ENCODE data around the gene CXXC1. TPM values are rescaled to one million over a fixed set of nuclear protein-coding genes. Genes with fewer than 3 reads are reported as not detected.

Gene CXXC1
- total RNA-seq = 100 to 1,000 TPM in 1 of 2 donors, 10 to 100 TPM in 1; 93.1 to 102 TPM
- 65.0 TPM for polyA plus RNA-seq (2013, experiment 1 of 2)
- 62.4 TPM for polyA plus RNA-seq (2013, experiment 2 of 2)
- long read RNA-seq, experiment 1, partial matches to known transcripts = 9 of 23 reads
- long read RNA-seq, experiment 1, other reads (novel, unspliced or antisense) = 13 of 23 reads
- long read RNA-seq, experiment 2, transcript CXXC1-201 (15 exons, 2,936 nt) = major isoform, 67 of 118 reads
- long read RNA-seq, experiment 2, partial matches to known transcripts = 14 of 118 reads
- long read RNA-seq, experiment 2, other reads (novel, unspliced or antisense) = 32 of 118 reads
- long read RNA-seq, experiment 3, transcript CXXC1-202 (15 exons, 2,280 nt) = minor isoform, 8 of 390 reads
- long read RNA-seq, experiment 3, transcript CXXC1-201 (15 exons, 2,936 nt) = major isoform, 249 of 390 reads
- long read RNA-seq, experiment 3, partial matches to known transcripts = 9 of 390 reads
- long read RNA-seq, experiment 3, other reads (novel, unspliced or antisense) = 121 of 390 reads
- long read RNA-seq, experiment 4, transcript CXXC1-201 (15 exons, 2,936 nt) = major isoform, 24 of 34 reads
- long read RNA-seq, experiment 4, partial matches to known transcripts = 5 of 34 reads
- long read RNA-seq, experiment 4, other reads (novel, unspliced or antisense) = 4 of 34 reads

DNA sequence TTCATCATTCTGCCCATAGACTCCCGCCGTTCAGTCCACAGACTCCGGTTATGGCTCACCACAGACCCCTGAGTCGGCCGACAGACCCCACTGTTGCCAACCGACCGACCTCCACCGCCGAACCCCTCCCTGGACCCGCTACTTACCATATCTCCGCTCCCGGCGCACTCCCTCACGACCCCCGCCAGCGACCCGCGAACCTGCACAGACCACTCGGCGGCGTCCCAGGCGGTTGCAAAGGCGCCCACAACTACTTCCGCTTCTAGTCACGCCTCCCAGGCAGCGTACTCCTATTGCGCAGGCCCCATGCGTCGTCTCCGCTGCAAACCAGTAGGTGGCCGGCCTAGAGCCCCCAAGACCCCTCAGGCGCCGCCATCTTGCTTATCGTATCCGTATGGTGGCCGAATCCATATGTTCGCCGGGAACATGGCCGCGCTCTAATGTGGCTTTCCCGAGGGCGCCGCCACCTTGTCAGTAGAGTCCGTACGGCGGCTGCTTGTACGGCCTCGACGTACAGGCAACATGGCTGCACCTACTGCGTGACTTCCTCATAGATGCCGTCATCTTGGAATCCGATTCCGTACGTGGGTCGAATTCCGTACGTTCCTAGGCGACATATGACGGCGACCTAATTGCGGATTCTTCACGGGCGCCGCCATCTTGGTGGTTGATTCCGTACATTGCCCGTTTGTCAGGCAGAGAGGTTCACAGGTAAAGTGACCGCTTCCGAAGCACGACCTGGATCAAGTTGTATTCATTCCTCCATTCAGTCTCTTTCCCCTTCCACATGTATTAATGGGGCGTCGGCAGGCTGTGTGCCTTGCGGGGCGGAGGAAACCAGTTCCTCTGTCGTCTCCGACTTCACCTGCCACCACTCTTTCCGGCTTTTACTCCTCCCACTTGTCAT is at the start of gene CXXC1:
Gene CXXC1, minus strand, starts transcription at position 252 of the 907 bp plus-strand sequence. Its CDS starts 103 bp downstream, at position 149.
- H3K4me3 Mint-ChIP-seq = peak within 1 kb of the TSS; percentile 96
- peaks cover 11% of the 10 kb centered on the region for H3K36me3 ChIP-seq (ENCODE audit: control insufficient read depth, insufficient read depth, low read length)
- DNase-seq = peak; percentile 99
- H3K9me3 Mint-ChIP-seq = no peaks in the 10 kb centered on the region
- WGBS, 2 experiments (ENCODE audit: insufficient coverage in 1 of 2, insufficient read length in 1 of 2) = 0 to 1% methylated on average over 57 to 76 of the region's 76 CpGs
- H3K4me1 ChIP-seq (ENCODE audit: control insufficient read depth, insufficient read depth, low read length) = no peaks in the 10 kb centered on the region
- peak within 1 kb of the TSS; percentile 98 for H3K27ac Mint-ChIP-seq
- H3K27me3 ChIP-seq (ENCODE audit: control insufficient read depth, insufficient read depth, low read length, poor library complexity, severe bottlenecking) = no peaks in the 10 kb centered on the region
- H3K27me3 Mint-ChIP-seq (ENCODE audit: insufficient read depth) = peaks cover 5% of the 10 kb centered on the region
- peaks cover 18% of the 10 kb centered on the region for H3K4me1 Mint-ChIP-seq
- TF ChIP-seq, protein P1, sequence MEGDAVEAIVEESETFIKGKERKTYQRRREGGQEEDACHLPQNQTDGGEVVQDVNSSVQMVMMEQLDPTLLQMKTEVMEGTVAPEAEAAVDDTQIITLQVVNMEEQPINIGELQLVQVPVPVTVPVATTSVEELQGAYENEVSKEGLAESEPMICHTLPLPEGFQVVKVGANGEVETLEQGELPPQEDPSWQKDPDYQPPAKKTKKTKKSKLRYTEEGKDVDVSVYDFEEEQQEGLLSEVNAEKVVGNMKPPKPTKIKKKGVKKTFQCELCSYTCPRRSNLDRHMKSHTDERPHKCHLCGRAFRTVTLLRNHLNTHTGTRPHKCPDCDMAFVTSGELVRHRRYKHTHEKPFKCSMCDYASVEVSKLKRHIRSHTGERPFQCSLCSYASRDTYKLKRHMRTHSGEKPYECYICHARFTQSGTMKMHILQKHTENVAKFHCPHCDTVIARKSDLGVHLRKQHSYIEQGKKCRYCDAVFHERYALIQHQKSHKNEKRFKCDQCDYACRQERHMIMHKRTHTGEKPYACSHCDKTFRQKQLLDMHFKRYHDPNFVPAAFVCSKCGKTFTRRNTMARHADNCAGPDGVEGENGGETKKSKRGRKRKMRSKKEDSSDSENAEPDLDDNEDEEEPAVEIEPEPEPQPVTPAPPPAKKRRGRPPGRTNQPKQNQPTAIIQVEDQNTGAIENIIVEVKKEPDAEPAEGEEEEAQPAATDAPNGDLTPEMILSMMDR (conservative IDR thresholded peaks at IDR 0.05) = peak; percentile 77
- H3K9ac ChIP-seq (ENCODE audit: extremely low read depth, low read length, poor library complexity, severe bottlenecking) = peak within 1 kb of the TSS; percentile 64
- peaks cover 32% of the 10 kb centered on the region for H3K36me3 Mint-ChIP-seq (ENCODE audit: low read depth)
- no peaks in the 10 kb centered on the region for H3K9me3 ChIP-seq (ENCODE audit: control insufficient read depth, low read length)
- H3K27ac ChIP-seq (ENCODE audit: low read depth, low read length) = peak within 1 kb of the TSS; percentile 26
- H3K4me3 ChIP-seq (ENCODE audit: low read length) = peak within 1 kb of the TSS; percentile 90

DNA sequence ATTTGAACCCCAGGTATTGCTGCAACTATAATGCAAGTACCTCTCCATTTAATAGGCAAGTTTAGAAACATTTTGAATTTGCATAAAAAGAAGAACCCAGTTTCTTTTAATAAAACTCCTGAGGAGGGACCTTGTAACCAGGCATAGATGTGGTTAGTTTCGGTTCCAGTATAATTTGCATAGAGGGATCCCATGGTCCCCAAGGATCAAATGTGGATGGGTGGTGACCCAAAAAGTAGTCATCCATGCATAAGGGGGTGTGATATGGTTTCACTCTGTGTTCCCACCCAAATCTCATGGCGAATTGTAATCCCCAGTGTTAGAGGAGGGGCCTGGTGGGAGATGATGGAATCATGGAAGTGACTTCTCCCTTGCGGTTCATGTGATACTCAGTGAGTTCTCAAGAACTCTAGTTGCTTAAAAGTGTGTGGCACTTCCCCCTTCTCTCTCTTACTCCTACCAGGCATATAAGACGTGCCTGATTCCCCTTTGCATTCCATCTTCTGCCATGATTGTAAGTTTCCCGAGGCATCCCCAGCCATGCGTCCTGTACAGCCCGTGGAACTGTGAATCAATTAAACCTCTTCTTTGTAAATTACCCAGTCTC is 47.2 kb upstream of the CXXC1 start:
- WGBS, 2 experiments (ENCODE audit: insufficient coverage in 1 of 2, insufficient read length in 1 of 2) = 74 to 78% methylated on average over 5 to 7 of the region's 7 CpGs
- Histone ChIP-seq H3K36me3 (ENCODE audit: control insufficient read depth, insufficient read depth, low read length) (no peaks in the 10 kb centered on the region), H3K27ac (ENCODE audit: low read depth, low read length) (no peak overlapping the region), H3K4me1 (ENCODE audit: control insufficient read depth, insufficient read depth, low read length) (peaks cover 19% of the 10 kb centered on the region), H3K9ac (ENCODE audit: extremely low read depth, low read length, poor library complexity, severe bottlenecking) (no peak overlapping the region), H3K9me3 (ENCODE audit: control insufficient read depth, low read length) (peaks cover 11% of the 10 kb centered on the region), H3K4me3 (ENCODE audit: low read length) (no peak overlapping the region), H3K27me3 (ENCODE audit: control insufficient read depth, insufficient read depth, low read length, poor library complexity, severe bottlenecking) (no peaks in the 10 kb centered on the region)
- Mint-ChIP-seq H3K27ac (no peak overlapping the region), H3K36me3 (ENCODE audit: low read depth) (no peaks in the 10 kb centered on the region), H3K9me3 (peaks cover 9% of the 10 kb centered on the region), H3K27me3 (ENCODE audit: insufficient read depth) (peaks cover 2% of the 10 kb centered on the region), H3K4me1 (peaks cover 48% of the 10 kb centered on the region), H3K4me3 (no peak overlapping the region)
- DNase-seq = no peak
- TF ChIP-seq, protein P1 (conservative IDR thresholded peaks at IDR 0.05) = no peak

DNA sequence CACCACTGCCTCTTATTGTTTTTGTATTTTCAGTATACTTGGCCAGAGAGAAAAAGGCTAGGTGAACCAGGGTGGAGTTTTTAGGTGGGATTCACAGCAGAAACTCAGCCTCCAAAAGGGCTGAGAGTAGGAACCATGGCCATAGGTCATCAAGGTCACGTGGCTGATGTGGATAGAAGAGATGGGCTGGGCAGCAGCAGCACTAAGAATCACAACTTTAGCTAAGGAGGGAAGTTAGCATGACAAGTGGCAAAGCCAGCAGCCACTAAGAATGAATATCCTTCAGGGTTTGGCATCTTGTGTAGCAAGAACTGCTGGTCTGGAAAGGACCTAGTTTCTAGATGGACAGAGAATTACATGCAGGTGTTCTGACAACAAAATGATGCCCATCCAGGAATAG is 44.2 kb upstream of the CXXC1 start:
- H3K27ac ChIP-seq (ENCODE audit: low read depth, low read length) = no peak overlapping the region

More for the DNA sequence above, 44.2 kb upstream of the CXXC1 start:
- peaks cover 11% of the 10 kb centered on the region for H3K9me3 ChIP-seq (ENCODE audit: control insufficient read depth, low read length)
- no peaks in the 10 kb centered on the region for H3K36me3 Mint-ChIP-seq (ENCODE audit: low read depth)
- H3K4me3 Mint-ChIP-seq = no peak overlapping the region
- H3K9ac ChIP-seq (ENCODE audit: extremely low read depth, low read length, poor library complexity, severe bottlenecking) = no peak overlapping the region
- peaks cover 9% of the 10 kb centered on the region for H3K9me3 Mint-ChIP-seq
- peaks cover 22% of the 10 kb centered on the region for H3K4me1 Mint-ChIP-seq
- no peak overlapping the region for H3K4me3 ChIP-seq (ENCODE audit: low read length)
- peaks cover 15% of the 10 kb centered on the region for H3K27me3 Mint-ChIP-seq (ENCODE audit: insufficient read depth)
- WGBS, 2 experiments (ENCODE audit: insufficient coverage in 1 of 2, insufficient read length in 1 of 2) = 92 to 100% methylated on average over 1 of the region's 1 CpG
- no peak for DNase-seq
- no peaks in the 10 kb centered on the region for H3K36me3 ChIP-seq (ENCODE audit: control insufficient read depth, insufficient read depth, low read length)
- H3K27me3 ChIP-seq (ENCODE audit: control insufficient read depth, insufficient read depth, low read length, poor library complexity, severe bottlenecking) = no peaks in the 10 kb centered on the region
- TF ChIP-seq, protein P1 (conservative IDR thresholded peaks at IDR 0.05) = no peak
- H3K4me1 ChIP-seq (ENCODE audit: control insufficient read depth, insufficient read depth, low read length) = peaks cover 9% of the 10 kb centered on the region
- no peak overlapping the region for H3K27ac Mint-ChIP-seq

Measured in endodermal cell (in vitro differentiated cells).